Karpas-422 (cell line): ENCODE results near the gene SLC25A30. TPM values are rescaled to one million over a fixed set of nuclear protein-coding genes. Genes with fewer than 3 reads are reported as not detected.
A peak's percentile ranks its signal among the peaks of the same experiment; 100 is the strongest.

ENCODE experiments used
- DNase-seq: peaks from one replicate; pipeline ENCODE4 v3.0.0-alpha.2; 2015
- H2AFZ ChIP-seq: fragments of 200-600 bp; sonication (generic); 2 replicates; pipeline ENCODE4 v1.6.1; 2014; ENCODE audit warnings: antibody characterized with exemption, low read length, mixed read lengths
- H3K27ac ChIP-seq: fragments of 200-600 bp; sonication (generic); 2 replicates; pipeline ENCODE4 v1.5.1; 2014; ENCODE audit warnings: mild to moderate bottlenecking, low read length, moderate library complexity
- H3K27me3 ChIP-seq: fragments of 200-600 bp; sonication (generic); 2 replicates; pipeline ENCODE4 v1.6.1; 2014; ENCODE audit warnings: low read length, mixed read lengths
- H3K36me3 ChIP-seq: fragments of 200-600 bp; sonication (generic); 2 replicates; pipeline ENCODE4 v1.6.1; 2014; ENCODE audit warnings: low read length, mixed read lengths; ENCODE audit not compliant: insufficient read depth
- H3K4me1 ChIP-seq: fragments of 200-600 bp; sonication (generic); 2 replicates; pipeline ENCODE4 v1.6.1; 2014; ENCODE audit warnings: mild to moderate bottlenecking, low read length, mixed read lengths
- H3K4me2 ChIP-seq: fragments of 200-600 bp; sonication (generic); 2 replicates; pipeline ENCODE4 v1.6.1; 2014; ENCODE audit warnings: low read length, low read depth, mild to moderate bottlenecking; ENCODE audit not compliant: poor library complexity, severe bottlenecking
- H3K4me3 ChIP-seq: fragments of 200-600 bp; sonication (generic); 2 replicates; pipeline ENCODE4 v1.5.1; 2014; ENCODE audit warnings: mild to moderate bottlenecking, antibody characterized with exemption, low read length, mixed read lengths
- H3K79me2 ChIP-seq: fragments of 200-600 bp; sonication (generic); 2 replicates; pipeline ENCODE4 v1.6.1; 2014; ENCODE audit warnings: mild to moderate bottlenecking, low read length, mixed read lengths
- H3K9ac ChIP-seq: fragments of 200-600 bp; sonication (generic); 2 replicates; pipeline ENCODE4 v1.6.0; 2014; ENCODE audit warnings: low read length
- H3K9me2 ChIP-seq: fragments of 200-600 bp; sonication (generic), shearing (Covaris generic); replicated peaks from 2 replicates; pipeline ENCODE4 v1.6.0; 2014; ENCODE audit warnings: mild to moderate bottlenecking, low read length, moderate library complexity; ENCODE audit not compliant: insufficient read depth
- H3K9me3 ChIP-seq: fragments of 300-700, 200-600 bp; sonication (generic); 2 replicates; pipeline ENCODE4 v1.6.1; 2014; ENCODE audit warnings: low read length, mixed read lengths
- H4K20me1 ChIP-seq: fragments of 200-600 bp; sonication (generic); 2 replicates; pipeline ENCODE4 v1.6.1; 2014; ENCODE audit warnings: mild to moderate bottlenecking, antibody characterized with exemption, low read length, low read depth; ENCODE audit not compliant: insufficient read depth
- total RNA-seq: library from RNA; depleted of rRNA; stranded (reverse); fragments of >200 nt; shearing (Covaris generic); gene quantifications from 2 replicates; pipeline ENCODE4 v1.2.3, GENCODE V29; 2014; ENCODE audit warnings: low replicate concordance

SLC25A30 gene
- total RNA-seq, 1 experiment from 2014 or later: not detected

DNA sequence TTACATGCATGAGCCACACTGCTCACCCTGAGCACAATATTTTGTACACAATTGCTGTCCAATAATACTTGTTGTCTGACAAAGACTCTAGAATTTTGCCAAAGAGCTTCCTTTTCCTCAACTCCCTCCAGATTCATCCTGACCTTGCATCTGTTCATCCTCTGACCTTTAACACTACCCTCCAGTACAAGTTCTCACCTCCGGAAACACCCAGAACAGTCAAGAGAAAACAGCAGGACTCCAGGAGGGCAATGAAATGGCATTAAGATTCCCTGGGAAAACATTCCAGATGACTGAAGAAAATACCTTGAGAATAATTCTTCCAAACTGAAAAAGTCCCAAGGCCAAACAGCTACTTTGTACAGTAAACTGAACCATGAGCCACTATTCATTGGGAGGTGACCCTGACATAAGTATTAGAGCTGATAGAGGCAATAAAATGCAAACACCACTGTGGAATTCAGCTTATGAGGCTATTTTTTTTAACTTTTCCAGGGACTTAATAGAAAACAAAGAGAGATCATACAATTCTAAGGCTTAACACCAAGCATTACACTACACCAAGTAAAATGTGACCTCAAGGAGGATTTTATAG lies 30.9 kb upstream of the SLC25A30 start:
- Histone ChIP-seq H3K4me3 (no peak overlapping the region), H3K4me1 (no peaks in the 10 kb centered on the region), H3K9me2 (no peaks in the 10 kb centered on the region), H3K79me2 (no peaks in the 10 kb centered on the region), H3K27ac (no peak overlapping the region), H3K27me3 (no peaks in the 10 kb centered on the region), H3K4me2 (no peak overlapping the region), H4K20me1 (no peaks in the 10 kb centered on the region), H3K36me3 (no peaks in the 10 kb centered on the region), H3K9ac (no peak overlapping the region), H3K9me3 (no peaks in the 10 kb centered on the region), H2AFZ (no peak overlapping the region)
- no peak for DNase-seq

DNA sequence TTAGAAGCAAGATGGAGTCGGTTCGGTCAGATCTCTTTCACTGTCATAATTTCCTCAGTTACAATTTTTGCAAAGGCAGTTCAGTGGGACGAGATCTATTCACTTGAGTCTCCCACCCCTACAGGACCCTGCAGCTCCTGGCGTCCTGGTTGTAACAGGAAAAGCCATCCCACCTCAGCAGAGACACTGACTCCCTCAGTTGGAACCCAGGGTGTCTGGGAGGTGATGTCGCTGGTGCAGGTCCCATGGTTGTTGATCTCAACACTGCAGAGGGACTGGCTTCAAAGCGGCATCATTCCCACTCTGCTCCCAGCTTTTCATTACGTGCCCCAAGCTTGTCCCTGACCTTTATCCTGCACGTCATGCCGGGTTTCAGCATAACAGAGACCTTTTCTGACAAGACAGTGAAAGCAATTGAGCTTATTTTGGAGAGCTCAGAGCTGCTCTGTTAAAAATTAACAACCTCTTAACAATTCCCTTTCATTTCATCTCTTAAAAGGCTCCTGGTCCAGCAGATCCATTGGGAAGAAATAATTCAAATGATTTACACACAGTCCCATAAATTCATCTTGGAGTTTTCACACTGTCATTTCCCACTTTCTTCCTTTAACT lies 29.0 kb upstream of the SLC25A30 start:
- H3K9ac ChIP-seq: no peak overlapping the region

DNA sequence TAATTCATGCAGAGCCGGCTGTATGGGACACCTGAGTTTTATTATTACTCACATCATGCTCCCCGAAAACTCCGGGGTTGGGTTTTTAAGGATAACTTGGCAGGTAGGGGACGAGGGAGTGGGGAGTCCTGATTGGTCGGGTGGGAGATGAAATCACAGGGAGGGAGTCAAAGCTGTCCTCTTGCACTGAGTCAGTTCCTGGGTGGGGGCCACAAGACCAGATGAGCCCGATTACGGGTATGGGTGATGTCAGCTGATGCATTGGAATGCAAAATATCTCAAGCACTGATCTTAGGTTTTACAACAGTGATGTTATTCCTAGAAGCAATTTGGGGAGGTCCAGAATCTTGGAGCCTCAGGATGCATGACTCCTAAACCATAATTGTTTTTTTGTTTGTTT lies 28.0 kb upstream of the SLC25A30 start:
- Histone ChIP-seq H3K9me2 (no peaks in the 10 kb centered on the region), H3K36me3 (no peaks in the 10 kb centered on the region), H3K27ac (no peak overlapping the region), H3K4me1 (no peaks in the 10 kb centered on the region), H3K9me3 (no peaks in the 10 kb centered on the region), H3K79me2 (no peaks in the 10 kb centered on the region), H3K9ac (no peak overlapping the region), H3K4me2 (no peak overlapping the region), H4K20me1 (no peaks in the 10 kb centered on the region), H3K4me3 (no peak overlapping the region), H3K27me3 (no peaks in the 10 kb centered on the region), H2AFZ (no peak overlapping the region)
- no peak for DNase-seq

More for the DNA sequence above, 29.0 kb upstream of the SLC25A30 start:
- Histone ChIP-seq H3K4me3 (no peak overlapping the region), H2AFZ (no peak overlapping the region), H3K9me2 (no peaks in the 10 kb centered on the region), H3K27me3 (no peaks in the 10 kb centered on the region), H4K20me1 (no peaks in the 10 kb centered on the region), H3K79me2 (no peaks in the 10 kb centered on the region), H3K9me3 (no peaks in the 10 kb centered on the region), H3K27ac (no peak overlapping the region), H3K4me2 (no peak overlapping the region), H3K4me1 (no peaks in the 10 kb centered on the region), H3K36me3 (no peaks in the 10 kb centered on the region)
- no peak for DNase-seq

- Histone ChIP-seq H3K27me3 (no peaks in the 10 kb centered on the region), H3K4me3 (no peak overlapping the region), H3K9ac (no peak overlapping the region), H3K79me2 (no peaks in the 10 kb centered on the region), H3K4me2 (no peak overlapping the region), H3K36me3 (no peaks in the 10 kb centered on the region), H3K9me3 (no peaks in the 10 kb centered on the region), H3K27ac (no peak overlapping the region), H2AFZ (no peak overlapping the region), H3K4me1 (no peaks in the 10 kb centered on the region), H4K20me1 (no peaks in the 10 kb centered on the region), H3K9me2 (no peaks in the 10 kb centered on the region)
- DNase-seq: no peak
Observed at GRCh38 chr13:45445053-45445452, 26.9 kb upstream of the SLC25A30 start.

DNA sequence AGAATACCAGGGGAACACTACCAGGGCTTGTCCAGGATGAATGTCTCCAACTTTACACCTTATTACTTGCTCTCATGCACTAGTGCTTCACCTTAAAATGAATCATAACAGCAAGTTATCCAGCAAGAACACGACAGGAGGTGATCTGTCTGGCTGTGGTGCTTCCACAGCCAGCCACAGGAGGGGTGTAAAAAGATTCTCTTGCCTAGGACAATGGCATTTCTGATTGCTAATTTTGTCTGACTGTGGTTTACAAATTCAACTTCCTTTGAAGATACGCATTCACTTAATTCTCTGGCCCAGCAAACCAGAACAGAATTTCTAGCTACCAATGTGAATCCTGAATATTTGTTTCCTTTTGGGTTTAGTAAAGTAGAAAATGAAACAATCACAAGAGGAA lies 23.5 kb upstream of the SLC25A30 start:
- Histone ChIP-seq H3K27me3 (no peaks in the 10 kb centered on the region), H3K27ac (no peak overlapping the region), H3K4me2 (no peak overlapping the region), H3K4me3 (no peak overlapping the region), H3K4me1 (no peaks in the 10 kb centered on the region), H3K36me3 (no peaks in the 10 kb centered on the region), H3K9me2 (no peaks in the 10 kb centered on the region), H4K20me1 (no peaks in the 10 kb centered on the region), H2AFZ (no peak overlapping the region), H3K9me3 (no peaks in the 10 kb centered on the region), H3K9ac (no peak overlapping the region), H3K79me2 (no peaks in the 10 kb centered on the region)
- no peak for DNase-seq

GRCh38 chr13:45439781-45440462 lies 21.7 kb upstream of the SLC25A30 start:
- H3K4me1 ChIP-seq: no peaks in the 10 kb centered on the region
- H2AFZ ChIP-seq: no peak overlapping the region
- H3K9me2 ChIP-seq: no peaks in the 10 kb centered on the region
- no peaks in the 10 kb centered on the region for H3K36me3 ChIP-seq
- no peaks in the 10 kb centered on the region for H3K27me3 ChIP-seq
- H4K20me1 ChIP-seq: no peaks in the 10 kb centered on the region
- H3K79me2 ChIP-seq: no peaks in the 10 kb centered on the region
- H3K9ac ChIP-seq: no peak overlapping the region
- H3K9me3 ChIP-seq: no peaks in the 10 kb centered on the region
- no peak overlapping the region for H3K4me3 ChIP-seq
- no peak overlapping the region for H3K27ac ChIP-seq
- H3K4me2 ChIP-seq: no peak overlapping the region
- no peak for DNase-seq

DNA sequence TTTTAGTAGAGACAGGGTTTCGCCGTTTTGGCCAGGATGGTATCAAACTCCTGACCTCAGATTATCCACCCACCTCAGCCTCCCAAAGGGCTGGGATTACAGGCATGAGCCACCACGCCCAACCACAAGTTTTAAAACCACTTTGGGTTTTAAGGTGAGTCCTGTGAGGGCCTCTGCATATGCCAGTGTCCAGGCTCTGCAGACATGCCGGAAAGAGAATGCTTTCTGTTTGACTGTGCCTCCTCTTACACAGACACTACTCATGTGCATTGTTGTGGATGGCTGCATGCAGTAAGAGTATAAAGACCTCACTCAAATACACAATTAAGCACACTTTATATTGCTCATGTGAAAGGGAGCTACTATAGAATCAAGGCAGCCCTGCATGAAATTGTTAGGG lies 20.8 kb upstream of the SLC25A30 start:
- Histone ChIP-seq H3K27me3 (no peaks in the 10 kb centered on the region), H2AFZ (peak overlapping the region; percentile 68; the same call in 1 of the 2 replicates), H3K36me3 (no peaks in the 10 kb centered on the region), H3K79me2 (no peaks in the 10 kb centered on the region), H3K4me1 (no peaks in the 10 kb centered on the region), H3K9me2 (no peaks in the 10 kb centered on the region), H3K9me3 (no peaks in the 10 kb centered on the region), H3K27ac (no peak overlapping the region), H3K4me2 (no peak overlapping the region), H3K4me3 (no peak overlapping the region), H4K20me1 (no peaks in the 10 kb centered on the region), H3K9ac (no peak overlapping the region)
- no peak for DNase-seq

GRCh38 chr13:45437947-45438346 lies 19.8 kb upstream of the SLC25A30 start:
- no peaks in the 10 kb centered on the region for H3K4me1 ChIP-seq
- H3K27me3 ChIP-seq: no peaks in the 10 kb centered on the region
- H3K27ac ChIP-seq: no peak overlapping the region
- no peaks in the 10 kb centered on the region for H3K9me2 ChIP-seq
- no peak overlapping the region for H3K9ac ChIP-seq
- no peaks in the 10 kb centered on the region for H4K20me1 ChIP-seq
- DNase-seq: no peak
- H3K4me2 ChIP-seq: no peak overlapping the region
- no peaks in the 10 kb centered on the region for H3K79me2 ChIP-seq
- H3K36me3 ChIP-seq: no peaks in the 10 kb centered on the region
- no peak overlapping the region for H3K4me3 ChIP-seq
- no peaks in the 10 kb centered on the region for H3K9me3 ChIP-seq
- H2AFZ ChIP-seq: no peak overlapping the region
